ENCODE data around the gene MEGF6.

MEGF6 gene

DNA sequence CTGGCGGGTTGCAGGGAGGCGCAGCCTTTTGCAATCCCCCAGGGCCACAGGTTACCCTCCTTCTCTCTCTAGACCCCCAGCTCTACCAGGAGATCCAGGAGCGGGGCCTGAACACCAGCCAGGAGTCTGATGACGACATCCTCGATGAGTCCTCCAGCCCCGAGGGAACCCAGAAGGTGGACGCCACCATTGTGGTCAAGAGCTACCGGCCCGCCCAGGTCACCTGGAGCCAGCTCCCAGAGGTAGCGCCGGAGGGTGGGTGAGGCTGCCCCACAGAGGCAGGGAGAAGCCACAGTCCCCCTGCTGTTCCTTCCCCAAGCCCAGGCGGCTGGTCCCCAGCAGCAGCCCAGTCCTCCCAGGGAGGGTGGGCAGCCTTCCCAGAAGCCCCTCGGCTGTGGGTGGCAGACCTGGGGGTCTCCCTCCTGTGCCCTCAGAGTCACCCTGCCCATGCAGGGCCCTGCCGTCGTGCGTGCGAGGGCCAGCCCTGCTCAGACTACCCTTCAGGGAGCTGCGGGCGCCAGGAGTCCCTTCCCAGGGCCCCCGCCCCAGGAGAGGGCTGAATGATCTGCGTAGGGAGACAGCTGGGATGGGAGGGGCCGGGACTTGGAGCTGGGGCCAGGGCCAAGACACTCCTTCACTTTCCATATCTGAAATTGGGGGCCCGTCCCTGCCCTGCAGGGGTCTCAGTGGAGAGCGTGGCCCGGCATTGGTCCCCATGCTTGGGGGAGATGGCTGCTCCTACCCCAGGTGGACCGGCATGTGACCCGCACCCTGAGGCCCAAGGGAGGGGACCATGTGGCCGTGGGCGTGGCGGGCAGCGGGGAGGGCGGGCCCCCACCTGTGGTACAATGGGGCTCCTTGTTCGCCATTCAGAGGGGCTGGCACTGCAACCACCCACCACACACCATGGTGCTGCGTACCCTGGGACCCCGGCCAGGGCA is 143.9 kb downstream of the MEGF6 start:
- DNase-seq: no peak
- no peak for TF ChIP-seq CTCF (IDR thresholded peaks at IDR 0.05)
- Histone ChIP-seq H3K36me3 (no peaks in the 10 kb centered on the region), H3K9me3 (no peaks in the 10 kb centered on the region), H3K27ac (no peak overlapping the region), H3K4me1 (peaks cover 0 to 6% (median 4%) of the 10 kb centered on the region in 4 donors), H3K27me3 (peaks cover 0 to 62% of the 10 kb centered on the region in 2 donors), H3K4me3 (no peak overlapping the region)
- intact Hi-C loops (cut with DNase I; ENCODE audit: low total_unique reads): no loop called here

GRCh38 chr1:3466366-3467075 is 144.8 kb downstream of the MEGF6 start:
- Histone ChIP-seq H3K36me3 (no peaks in the 10 kb centered on the region), H3K4me3 (no peak overlapping the region), H3K9me3 (no peaks in the 10 kb centered on the region), H3K27ac (no peak overlapping the region), H3K27me3 (peaks cover 0 to 60% of the 10 kb centered on the region in 2 donors), H3K4me1 (peaks cover 0 to 5% (median 2%) of the 10 kb centered on the region in 4 donors)
- intact Hi-C loops (cut with DNase I; ENCODE audit: low total_unique reads): no loop called here
- DNase-seq: no peak
- no peak for TF ChIP-seq CTCF (IDR thresholded peaks at IDR 0.05)

DNA sequence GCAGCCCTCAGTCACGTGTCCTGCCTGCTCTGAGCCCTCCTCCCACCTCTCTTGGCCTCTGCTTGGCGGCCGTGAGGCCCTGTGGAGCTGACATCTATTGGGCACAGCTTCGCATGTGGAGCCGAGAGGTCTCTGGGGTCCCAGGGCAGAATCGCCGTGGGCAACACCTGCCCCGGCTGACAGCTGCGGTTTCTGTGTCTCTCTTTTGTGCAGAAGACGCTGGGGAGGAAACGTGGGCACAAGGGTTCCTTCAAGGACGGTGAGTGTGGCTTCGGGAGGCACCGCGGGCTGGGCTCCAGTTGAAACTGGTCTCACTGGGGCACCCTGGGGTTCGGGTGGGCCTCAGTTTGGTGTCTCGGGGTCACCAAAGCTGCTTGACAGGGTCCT is 145.4 kb downstream of the MEGF6 start:
- Histone ChIP-seq H3K9me3 (no peaks in the 10 kb centered on the region), H3K36me3 (no peaks in the 10 kb centered on the region), H3K27ac (no peak overlapping the region), H3K4me1 (peaks cover 0 to under 1% (median 0%) of the 10 kb centered on the region in 4 donors), H3K27me3 (peaks cover 0 to 54% of the 10 kb centered on the region in 2 donors), H3K4me3 (no peak overlapping the region)
- DNase-seq: no peak
- intact Hi-C loops (cut with DNase I; ENCODE audit: low total_unique reads): no loop called here
- TF ChIP-seq CTCF (IDR thresholded peaks at IDR 0.05): no peak

GRCh38 chr1:3465091-3465934 is 146.0 kb downstream of the MEGF6 start:
- DNase-seq: no peak
- intact Hi-C loops (cut with DNase I; ENCODE audit: low total_unique reads): no loop called here
- Histone ChIP-seq H3K4me3 (no peak overlapping the region), H3K27ac (no peak overlapping the region), H3K36me3 (no peaks in the 10 kb centered on the region), H3K9me3 (no peaks in the 10 kb centered on the region), H3K27me3 (peaks cover 0 to 47% of the 10 kb centered on the region in 2 donors), H3K4me1 (peaks cover 0 to 6% (median 6%) of the 10 kb centered on the region in 4 donors)
- TF ChIP-seq CTCF (IDR thresholded peaks at IDR 0.05): no peak

DNA sequence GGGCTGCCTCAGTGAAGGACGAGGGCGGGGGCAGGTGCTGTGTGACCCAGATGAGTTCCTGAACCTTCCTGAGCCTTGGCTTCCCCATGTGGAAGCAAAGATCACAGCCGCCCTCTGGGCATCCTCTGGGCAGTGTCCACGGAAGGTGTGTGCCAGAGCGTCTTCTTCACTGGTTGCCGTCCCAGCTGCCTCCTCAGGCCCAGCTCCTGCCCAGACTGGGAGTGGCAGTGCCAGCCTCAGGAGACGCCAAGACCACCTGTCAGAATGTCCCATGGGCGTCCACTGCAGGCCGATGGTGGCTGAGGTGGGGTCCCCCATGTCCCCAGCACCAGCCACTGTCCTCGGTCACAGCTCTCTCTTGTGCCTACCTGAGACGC is 146.7 kb downstream of the MEGF6 start:
- no peaks in the 10 kb centered on the region for H3K36me3 ChIP-seq
- intact Hi-C loops (cut with DNase I; ENCODE audit: low total_unique reads): no loop called here
- no peaks in the 10 kb centered on the region for H3K9me3 ChIP-seq
- no peak for DNase-seq
- TF ChIP-seq CTCF (IDR thresholded peaks at IDR 0.05): no peak
- H3K4me1 ChIP-seq: peaks cover 0 to 13% (median 12%) of the 10 kb centered on the region in 4 donors
- H3K27me3 ChIP-seq: peaks cover 0 to 41% of the 10 kb centered on the region in 2 donors
- H3K4me3 ChIP-seq: no peak overlapping the region
- no peak overlapping the region for H3K27ac ChIP-seq
